Right lobe of liver (tissue), 4 donors: ENCODE measurements around the gene CALHM5.

ENCODE experiments used
- CTCF ChIP-seq, 4 donors: fragments of 200-600 bp in 3 of 4; fragments of 450-650 bp in 1 of 4; IDR thresholded peaks; one replicate each; pipeline versions ENCODE4 v1.5.1 to v1.8.0; 2016 to 2022; ENCODE audit warnings: antibody characterized with exemption in 4 of 4, mild to moderate bottlenecking in 2 of 4
- POLR2A ChIP-seq: fragments of 450-650 bp; IDR thresholded peaks from one replicate; pipeline ENCODE4 v1.6.1; 2017; ENCODE audit warnings: antibody characterized with exemption, mild to moderate bottlenecking
- donor health status: DM: no; HTN: no; CAD: no.
- donor health status: DM: no; HTN: no; CAD: no.
- donor health status: DM: no; HTN: yes; CAD: no.

GRCh38 chr6:116476002-116476678 is 35.3 kb upstream of the CALHM5 start:
- no peak for TF ChIP-seq CTCF (IDR thresholded peaks at IDR 0.05)
- TF ChIP-seq POLR2A = no peak
